Esophagus squamous epithelium (tissue), 4 donors: ENCODE results near the gene VPS35L.

Experiments used
- CTCF ChIP-seq, 6 experiments: fragments of 450-650 bp in 4 of 6; fragments of 200-600 bp in 2 of 6; sonication (generic) in 2 of 6; IDR thresholded peaks; one replicate each; pipeline ENCODE4 v1.5.1; 2016 to 2019; ENCODE audit warnings: antibody characterized with exemption in 6 of 6, mild to moderate bottlenecking in 4 of 6, moderate library complexity in 4 of 6
- POLR2A ChIP-seq, 4 donors: fragments of 450-650 bp; IDR thresholded peaks; one replicate each; pipeline ENCODE4 v1.6.1; 2017; ENCODE audit warnings: antibody characterized with exemption in 4 of 4, mild to moderate bottlenecking in 4 of 4, moderate library complexity in 3 of 4

- TF ChIP-seq CTCF (IDR thresholded peaks at IDR 0.05) (no peak), POLR2A (IDR thresholded peaks at IDR 0.05) (no peak)
Observed at GRCh38 chr16:19639986-19640421, 84.5 kb downstream of the VPS35L start.
